Measurements from ENCODE around the gene MCEE. TPM values are rescaled to one million over a fixed set of nuclear protein-coding genes. Genes with fewer than 3 reads are reported as not detected.

The MCEE gene
- total RNA-seq, 6 donors from 2014 or later, result 6.8 to 37.7 (median 18.6) TPM

GRCh38 chr2:71064110-71064611, 65.9 kb downstream of the MCEE start:
- Histone ChIP-seq H3K27ac (peak overlapping the region; percentile 54 to 86 (median 72)), H3K4me1 (peaks cover 6 to 15% (median 11%) of the 10 kb centered on the region in 4 donors), H3K9me3 (no peaks in the 10 kb centered on the region), H3K36me3 (no peaks in the 10 kb centered on the region), H3K4me3 (no peak overlapping the region), H3K27me3 (no peaks in the 10 kb centered on the region)
- ATAC-seq (ENCODE audit: low FRiP score in 2 of 2), result no peak
- TF ChIP-seq POLR2AphosphoS5 (IDR thresholded peaks at IDR 0.05) (no peak), POLR2A (IDR thresholded peaks at IDR 0.05) (no peak), EP300 (IDR thresholded peaks at IDR 0.05) (no peak), CTCF (IDR thresholded peaks at IDR 0.05) (no peak)
- no peak for DNase-seq
- WGBS, 2 donors, result 47 to 58% methylated on average over 9 of the region's 9 CpGs

- no peaks in the 10 kb centered on the region for H3K27me3 ChIP-seq
- H3K36me3 ChIP-seq, result no peaks in the 10 kb centered on the region
- no peaks in the 10 kb centered on the region for H3K9me3 ChIP-seq
- H3K4me3 ChIP-seq, result no peak overlapping the region
- WGBS, 2 donors, result 63 to 68% methylated on average over 1 of the region's 1 CpG
- TF ChIP-seq POLR2AphosphoS5 (IDR thresholded peaks at IDR 0.05) (no peak), CTCF (IDR thresholded peaks at IDR 0.05) (no peak), EP300 (IDR thresholded peaks at IDR 0.05) (no peak), POLR2A (IDR thresholded peaks at IDR 0.05) (no peak)
- H3K4me1 ChIP-seq, result peaks cover 5 to 11% (median 8%) of the 10 kb centered on the region in 4 donors
- no peak for DNase-seq
- ATAC-seq (ENCODE audit: low FRiP score in 2 of 2), result no peak
- no peak overlapping the region for H3K27ac ChIP-seq
Measured at GRCh38 chr2:71063216-71063615, 66.8 kb downstream of the MCEE start.

GRCh38 chr2:71060871-71061270, 69.2 kb downstream of the MCEE start:
- peaks cover 0 to 4% (median 0%) of the 10 kb centered on the region in 4 donors for H3K4me1 ChIP-seq
- 68 to 71% methylated on average over 3 of the region's 3 CpGs for WGBS, 2 donors
- no peak overlapping the region for H3K27ac ChIP-seq

GRCh38 chr2:71060211-71060610, 69.8 kb downstream of the MCEE start:
- no peak for TF ChIP-seq POLR2AphosphoS5 (IDR thresholded peaks at IDR 0.05)
- no peak for TF ChIP-seq POLR2A (IDR thresholded peaks at IDR 0.05)
- no peak for TF ChIP-seq EP300 (IDR thresholded peaks at IDR 0.05)
- no peak for TF ChIP-seq CTCF (IDR thresholded peaks at IDR 0.05)
- Histone ChIP-seq H3K27me3 (no peaks in the 10 kb centered on the region), H3K27ac (no peak overlapping the region), H3K4me1 (peaks cover 0 to 4% (median 0%) of the 10 kb centered on the region in 4 donors), H3K4me3 (no peak overlapping the region), H3K9me3 (no peaks in the 10 kb centered on the region), H3K36me3 (no peaks in the 10 kb centered on the region)
- DNase-seq, result no peak
- no peak for ATAC-seq (ENCODE audit: low FRiP score in 2 of 2)
- 69 to 90% methylated on average over 2 of the region's 2 CpGs for WGBS, 2 donors

More at GRCh38 chr2:71060871-71061270, 69.2 kb downstream of the MCEE start:
- no peaks in the 10 kb centered on the region for H3K36me3 ChIP-seq
- DNase-seq (no peak), ATAC-seq (ENCODE audit: low FRiP score in 2 of 2) (no peak)
- H3K27me3 ChIP-seq, result no peaks in the 10 kb centered on the region
- TF ChIP-seq POLR2AphosphoS5 (IDR thresholded peaks at IDR 0.05) (no peak), EP300 (IDR thresholded peaks at IDR 0.05) (no peak), POLR2A (IDR thresholded peaks at IDR 0.05) (no peak)
- no peak overlapping the region for H3K4me3 ChIP-seq
- H3K9me3 ChIP-seq, result no peaks in the 10 kb centered on the region

Small RNA genes within 50 kb of the gene (small RNA-seq; reads per million reads assigned to genes)
- 0 reads per million in 4 donors for gene AC007881.1

Other genes with a start within 250 kb of the MCEE start
- gene VAX2, start 229.7 kb downstream of the MCEE start, total RNA-seq, result 10 to 100 TPM in 1 of 6 donors, 1 to 10 TPM in 1, under 1 TPM in 3, not detected in 1; 0.83 to 10.5 (median 0.91) TPM
- gene ATP6V1B1, start 194.3 kb downstream of the MCEE start, total RNA-seq, result 10 to 100 TPM in 1 of 6 donors, 1 to 10 TPM in 4, not detected in 1; 1.6 to 23.0 (median 3.2) TPM
- gene ANKRD53, start 151.6 kb downstream of the MCEE start, total RNA-seq, result 10 to 100 TPM in 1 of 6 donors, 1 to 10 TPM in 2, under 1 TPM in 3; 0.26 to 10.5 (median 1.4) TPM
- gene TEX261, start 135.4 kb downstream of the MCEE start, total RNA-seq, result 10 to 100 TPM; 10.9 to 68.3 (median 33.8) TPM
- 100 to 1,000 TPM in 4 of 6 donors, 10 to 100 TPM in 2; 51.4 to 157 (median 139) TPM for gene NAGK, start 61.6 kb downstream of the MCEE start, total RNA-seq
- 10 to 100 TPM; 11.7 to 35.6 (median 25.8) TPM for gene MPHOSPH10, start 405 bp upstream of the MCEE start, total RNA-seq
- gene PAIP2B, start 96.9 kb upstream of the MCEE start, total RNA-seq, result 1 to 10 TPM; 2.8 to 9.5 (median 6.5) TPM
- gene ZNF638, start 201.6 kb upstream of the MCEE start, total RNA-seq, result 100 to 1,000 TPM in 4 of 6 donors, 10 to 100 TPM in 2; 87.5 to 405 (median 115) TPM